K562 treated with DMSO at 1 percent for 24 hours (cell line): ENCODE data around the gene TBC1D3G. TPM values are rescaled to one million over a fixed set of nuclear protein-coding genes. Genes with fewer than 3 reads are reported as not detected.

Source experiments
- total RNA-seq: library from RNA; unstranded; fragments of 300-600 nt; gene quantifications from 2 replicates; pipeline ENCODE4 v1.2.3, GENCODE V29; 2022; ENCODE audit warnings: low read depth; ENCODE audit not compliant: insufficient read depth

Gene TBC1D3G
- not detected in 2 replicates for total RNA-seq

DNA sequence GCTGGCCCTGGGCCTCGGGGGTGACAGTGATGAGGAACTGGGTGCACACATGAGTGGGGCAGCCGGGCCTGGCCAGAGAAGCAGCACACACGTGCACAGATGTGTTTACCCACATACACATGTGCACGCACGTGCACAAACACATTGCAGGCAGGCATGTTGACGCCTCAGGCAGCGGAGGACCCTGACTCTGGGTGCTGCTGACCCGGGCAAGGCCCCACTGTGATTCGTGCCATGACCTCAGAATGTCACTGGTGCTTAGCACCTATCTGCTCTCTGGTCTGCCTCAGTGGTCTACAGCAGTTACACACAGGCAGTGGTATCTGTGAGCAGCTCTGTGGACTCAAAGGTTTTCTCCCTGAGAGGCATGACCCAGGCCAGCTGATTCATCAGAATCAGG, at the start of gene TBC1D3G:
TSS of gene TBC1D3G (plus strand) at position 301 of the 400 bp plus-strand sequence. CDS start 1,528 bp downstream, outside the sequence.

Other genes starting within 250 kb of the TBC1D3G start
- gene CCL3, start 233.7 kb upstream of the TBC1D3G start, total RNA-seq = not detected in 2 replicates
- not detected in 2 replicates for gene CCL4, start 220.1 kb upstream of the TBC1D3G start, total RNA-seq
- gene TBC1D3B, start 147.2 kb upstream of the TBC1D3G start, total RNA-seq = not detected in 2 replicates
- gene CCL3L1, start 127.1 kb upstream of the TBC1D3G start, total RNA-seq = not detected in 2 replicates
- not detected in 2 replicates for gene CCL4L2, start 112.8 kb upstream of the TBC1D3G start, total RNA-seq
- not detected in 2 replicates for gene TBC1D3I, start 59.3 kb upstream of the TBC1D3G start, total RNA-seq
- gene TBC1D3H, start 64.6 kb downstream of the TBC1D3G start, total RNA-seq = not detected in 2 replicates
- gene ZNHIT3, start 162.8 kb downstream of the TBC1D3G start, total RNA-seq = 57.9 and 68.6 TPM in 2 replicates
- 47.7 and 53.6 TPM in 2 replicates for gene MYO19, start 211.0 kb downstream of the TBC1D3G start, total RNA-seq
- gene PIGW, start 211.1 kb downstream of the TBC1D3G start, total RNA-seq = 6.9 and 9.7 TPM in 2 replicates
- gene GGNBP2, start 221.0 kb downstream of the TBC1D3G start, total RNA-seq = 48.5 and 58.3 TPM in 2 replicates